Omental fat pad (tissue), 4 donors: ENCODE measurements around the gene FFAR4. TPM values are rescaled to one million over a fixed set of nuclear protein-coding genes. Genes with fewer than 3 reads are reported as not detected.

Source experiments
- ATAC-seq: fragments of 150-250 bp; one replicate; pipeline ENCODE4 v1.9.1; 2016; ENCODE audit warnings: mild to moderate bottlenecking, moderate library complexity; ENCODE audit not compliant: low FRiP score
- DNase-seq: peaks from one replicate; pipeline ENCODE4 v3.0.0-alpha.2; 2019; ENCODE audit warnings: low spot score
- total RNA-seq, 4 donors: library from RNA; depleted of rRNA; stranded (reverse); fragments of >200 nt; gene quantifications; one replicate each; pipeline ENCODE4 v1.1.0, GENCODE V29; 2016
- TF ChIP-seq, protein P1 (sequence below), 3 donors: fragments of 450-650 bp; IDR thresholded peaks; one replicate each; pipeline ENCODE4 v1.5.1; 2016 to 2017; ENCODE audit warnings: antibody characterized with exemption in 3 of 3, mild to moderate bottlenecking in 3 of 3, moderate library complexity in 2 of 3

FFAR4 gene
- total RNA-seq, 4 donors from 2014 or later, result 2.5 to 6.7 (median 3.1) TPM

DNA sequence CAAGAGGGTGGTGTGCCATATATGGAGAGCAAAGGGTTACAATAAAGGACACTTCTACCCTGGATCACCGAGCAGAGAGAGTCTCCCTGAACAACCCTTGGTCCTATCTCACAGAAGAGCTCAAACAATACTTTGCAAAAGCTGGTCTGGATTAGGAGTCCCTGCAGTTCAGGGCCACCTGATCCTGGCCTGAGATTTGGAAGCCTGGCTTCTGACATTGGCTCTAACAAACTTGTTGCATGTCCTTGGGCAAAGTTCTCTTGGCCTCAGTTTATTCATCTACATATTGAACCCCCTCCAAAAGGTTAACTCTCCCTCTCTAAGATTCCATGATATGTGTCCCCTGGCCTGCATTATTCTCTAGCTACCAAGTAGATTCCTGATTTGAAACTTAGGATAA, 32.9 kb downstream of the FFAR4 start:
- TF ChIP-seq, protein P1, sequence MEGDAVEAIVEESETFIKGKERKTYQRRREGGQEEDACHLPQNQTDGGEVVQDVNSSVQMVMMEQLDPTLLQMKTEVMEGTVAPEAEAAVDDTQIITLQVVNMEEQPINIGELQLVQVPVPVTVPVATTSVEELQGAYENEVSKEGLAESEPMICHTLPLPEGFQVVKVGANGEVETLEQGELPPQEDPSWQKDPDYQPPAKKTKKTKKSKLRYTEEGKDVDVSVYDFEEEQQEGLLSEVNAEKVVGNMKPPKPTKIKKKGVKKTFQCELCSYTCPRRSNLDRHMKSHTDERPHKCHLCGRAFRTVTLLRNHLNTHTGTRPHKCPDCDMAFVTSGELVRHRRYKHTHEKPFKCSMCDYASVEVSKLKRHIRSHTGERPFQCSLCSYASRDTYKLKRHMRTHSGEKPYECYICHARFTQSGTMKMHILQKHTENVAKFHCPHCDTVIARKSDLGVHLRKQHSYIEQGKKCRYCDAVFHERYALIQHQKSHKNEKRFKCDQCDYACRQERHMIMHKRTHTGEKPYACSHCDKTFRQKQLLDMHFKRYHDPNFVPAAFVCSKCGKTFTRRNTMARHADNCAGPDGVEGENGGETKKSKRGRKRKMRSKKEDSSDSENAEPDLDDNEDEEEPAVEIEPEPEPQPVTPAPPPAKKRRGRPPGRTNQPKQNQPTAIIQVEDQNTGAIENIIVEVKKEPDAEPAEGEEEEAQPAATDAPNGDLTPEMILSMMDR (IDR thresholded peaks at IDR 0.05), result no peak
- DNase-seq, result no peak
- ATAC-seq, result no peak

GRCh38 chr10:93599778-93600177, 33.3 kb downstream of the FFAR4 start:
- ATAC-seq (no peak), DNase-seq (no peak)
- TF ChIP-seq, protein P1 (IDR thresholded peaks at IDR 0.05), result no peak

- peak; percentile 60 for ATAC-seq
- DNase-seq, result no peak
- TF ChIP-seq, protein P1 (IDR thresholded peaks at IDR 0.05), result no peak
These were observed 34.1 kb downstream of the FFAR4 start for GRCh38 chr10:93600446-93601145.

DNA sequence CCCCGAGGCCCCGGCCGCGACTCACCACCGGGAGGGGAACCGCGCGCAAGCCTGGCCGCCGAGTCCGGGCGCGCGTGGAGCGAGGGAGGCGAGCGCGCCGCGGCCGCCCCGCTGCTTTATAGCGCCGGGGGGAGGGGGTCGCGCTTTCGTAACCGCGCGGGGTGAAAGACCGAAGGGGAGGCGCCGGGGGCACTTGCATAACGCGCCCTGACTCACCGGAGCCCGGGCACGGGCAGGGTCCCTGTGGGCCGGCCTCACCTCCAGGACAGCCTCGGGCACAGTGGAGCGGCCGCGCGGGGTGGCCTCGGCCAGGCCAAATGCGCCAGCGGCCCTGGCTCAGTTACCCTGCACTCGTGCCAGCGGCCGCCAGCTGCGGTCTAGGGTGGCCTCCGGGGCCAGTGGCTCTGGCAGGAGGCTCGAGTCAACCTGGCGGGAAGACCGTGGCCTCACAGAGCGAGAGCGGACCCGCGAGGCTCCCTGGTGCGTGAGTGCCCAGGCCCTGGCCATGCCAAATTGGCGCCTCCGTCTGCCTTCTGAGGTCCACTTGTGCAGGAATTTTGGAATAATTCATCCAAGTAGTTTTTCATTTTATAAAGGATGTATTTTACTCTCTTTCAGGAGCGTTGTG, 34.8 kb downstream of the FFAR4 start, which contains the start of gene RBP4:
Gene RBP4 (minus strand): TSS at position 90 of the 628 bp plus-strand sequence. CDS start 207 bp downstream, outside the sequence.
- TF ChIP-seq, protein P1 (IDR thresholded peaks at IDR 0.05), result no peak
- ATAC-seq, result peak; percentile 93
- no peak for DNase-seq

- no peak for DNase-seq
- TF ChIP-seq, protein P1 (IDR thresholded peaks at IDR 0.05), result no peak
- ATAC-seq, result no peak
These were observed 35.3 kb downstream of the FFAR4 start for GRCh38 chr10:93601774-93602162.

DNA sequence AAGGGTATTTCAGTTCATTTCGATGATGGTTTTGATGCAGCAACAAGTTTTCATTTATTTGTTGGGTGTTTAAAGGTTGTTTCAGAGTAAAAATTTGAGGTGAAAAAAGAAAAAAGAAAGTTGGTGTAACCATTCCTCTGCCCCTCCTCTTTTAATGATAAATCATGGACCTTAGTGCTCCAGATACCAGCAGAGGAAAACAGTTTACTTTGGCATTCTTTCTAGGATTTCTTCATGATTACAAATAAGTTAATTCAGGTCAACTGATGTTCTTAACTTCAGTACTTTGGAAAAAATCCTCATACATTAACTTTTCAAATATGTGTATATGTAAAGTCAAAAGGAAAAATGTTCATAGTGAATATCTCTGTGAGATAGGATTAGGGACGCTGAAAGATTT, 36.6 kb downstream of the FFAR4 start:
- ATAC-seq (no peak), DNase-seq (no peak)
- TF ChIP-seq, protein P1 (IDR thresholded peaks at IDR 0.05), result no peak

DNA sequence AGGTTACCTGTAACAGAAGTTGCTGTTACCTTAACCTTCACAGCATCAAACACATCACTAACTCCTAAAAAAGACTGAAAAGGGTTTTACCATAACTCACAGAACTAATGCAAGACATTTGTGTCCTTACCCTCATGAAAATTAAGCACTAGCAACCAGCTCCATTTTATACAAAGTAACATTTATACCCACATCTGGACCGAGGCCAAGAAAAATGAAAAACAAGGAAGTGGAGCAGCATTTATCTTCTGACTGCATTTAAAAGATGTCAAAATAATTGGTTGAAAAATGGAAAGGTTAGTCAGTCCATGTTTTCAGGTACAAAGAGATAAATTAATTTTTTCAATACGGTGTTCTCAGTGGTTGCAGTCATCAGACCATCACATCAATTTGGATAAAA, 37.7 kb downstream of the FFAR4 start:
- ATAC-seq, result no peak
- no peak for DNase-seq
- TF ChIP-seq, protein P1 (IDR thresholded peaks at IDR 0.05), result no peak
